CD4-positive, CD25-positive, alpha-beta regulatory T cell (primary cell): Measurements from ENCODE around the gene CDR2. TPM values are rescaled to one million over a fixed set of nuclear protein-coding genes. Genes with fewer than 3 reads are reported as not detected.

Experiments used
- ATAC-seq, 2 donors: fragments of 150-1000 bp; cut with Tn5 transposase; one replicate each; pipeline ENCODE4 v1.10.0; 2021; ENCODE audit warnings: low read depth in 2 of 2, moderate number of reproducible peaks in 2 of 2, moderate library complexity in 1 of 2
- DNase-seq, 3 donors: peaks; one replicate each; pipeline versions ENCODE4 v3.0.0 to v3.0.0-alpha.2; 2012 to 2022; ENCODE audit warnings: mixed read lengths in 1 of 3
- H3K27ac ChIP-seq: one replicate; pipeline ENCODE4 v1.7.0; 2013; ENCODE audit warnings: mild to moderate bottlenecking, low read length; ENCODE audit not compliant: insufficient read depth, poor library complexity, severe bottlenecking
- H3K27me3 ChIP-seq: one replicate; pipeline ENCODE4 v1.7.0; 2013; ENCODE audit warnings: low read length; ENCODE audit not compliant: control insufficient read depth, insufficient read depth
- H3K36me3 ChIP-seq: one replicate; pipeline ENCODE4 v1.7.0; 2013; ENCODE audit warnings: mild to moderate bottlenecking, low read length, moderate library complexity; ENCODE audit not compliant: control insufficient read depth, insufficient read depth
- H3K4me1 ChIP-seq: 2 replicates; pipeline ENCODE4 v1.7.0; 2013; ENCODE audit warnings: mild to moderate bottlenecking, low read length; ENCODE audit not compliant: insufficient read depth, control insufficient read depth, poor library complexity, severe bottlenecking
- H3K4me3 ChIP-seq: one replicate; pipeline ENCODE4 v1.7.0; 2013; ENCODE audit warnings: low read depth, mild to moderate bottlenecking, low read length, moderate library complexity
- H3K9me3 ChIP-seq, 2 experiments: 1 replicate in 1 of 2; 2 replicates in 1 of 2; pipeline ENCODE4 v1.7.0; 2013; ENCODE audit warnings: low read length in 2 of 2, mild to moderate bottlenecking in 1 of 2, moderate library complexity in 1 of 2; ENCODE audit not compliant: control insufficient read depth in 2 of 2
- H3K27ac Mint-ChIP-seq, 3 donors: one replicate each; pipeline ENCODE4 v1.8.0; 2020 to 2022; ENCODE audit warnings: mild to moderate bottlenecking in 3 of 3, mixed read lengths in 3 of 3, moderate library complexity in 2 of 3
- H3K27me3 Mint-ChIP-seq: one replicate; pipeline ENCODE4 v1.8.0; 2022; ENCODE audit warnings: mild to moderate bottlenecking, mixed read lengths
- H3K36me3 Mint-ChIP-seq: one replicate; pipeline ENCODE4 v1.8.0; 2020; ENCODE audit warnings: mixed read lengths
- H3K4me1 Mint-ChIP-seq, 4 donors: one replicate each; pipeline ENCODE4 v1.8.0; 2020 to 2022; ENCODE audit warnings: mixed read lengths in 4 of 4, mild to moderate bottlenecking in 1 of 4
- H3K4me3 Mint-ChIP-seq, 4 donors: one replicate each; pipeline ENCODE4 v1.8.0; 2020 to 2022; ENCODE audit warnings: mild to moderate bottlenecking in 4 of 4, mixed read lengths in 4 of 4, moderate library complexity in 3 of 4
- H3K9me3 Mint-ChIP-seq, 7 donors: one replicate each; pipeline ENCODE4 v1.8.0; 2020 to 2022; ENCODE audit warnings: mixed read lengths in 7 of 7, mild to moderate bottlenecking in 3 of 7, moderate library complexity in 2 of 7
- polyA plus RNA-seq, 4 donors: library from polyadenylated mRNA; unstranded; fragments of 300-500 nt; fragmentation: Illumina TruSeq; gene quantifications; one replicate each; pipeline ENCODE4 v1.2.3, GENCODE V29; 2021
- total RNA-seq: library from RNA; stranded (reverse); gene quantifications from one replicate; pipeline ENCODE4 v1.2.3, GENCODE V29; 2022

CDR2 gene
- total and polyA plus RNA-seq, 5 donors from 2014 or later: 64.7 to 90.2 (median 75.6) TPM

GRCh38 chr16:22337045-22337444 lies 37.4 kb downstream of the CDR2 start:
- Mint-ChIP-seq H3K4me3 (no peak overlapping the region), H3K27ac (no peak overlapping the region), H3K9me3 (peaks cover 2 to 30% (median 15%) of the 10 kb centered on the region in 7 donors), H3K36me3 (peaks cover 82% of the 10 kb centered on the region), H3K4me1 (peaks cover 13 to 35% (median 24%) of the 10 kb centered on the region in 4 donors), H3K27me3 (no peaks in the 10 kb centered on the region)
- no peak overlapping the region for H3K4me3 ChIP-seq
- ATAC-seq (no peak), DNase-seq (no peak)
- H3K27me3 ChIP-seq: no peaks in the 10 kb centered on the region
- peaks cover 48% of the 10 kb centered on the region for H3K36me3 ChIP-seq
- no peak overlapping the region for H3K27ac ChIP-seq
- H3K9me3 ChIP-seq: peaks cover 11 to 25% of the 10 kb centered on the region in 2 experiments
- H3K4me1 ChIP-seq: no peaks in the 10 kb centered on the region

DNA sequence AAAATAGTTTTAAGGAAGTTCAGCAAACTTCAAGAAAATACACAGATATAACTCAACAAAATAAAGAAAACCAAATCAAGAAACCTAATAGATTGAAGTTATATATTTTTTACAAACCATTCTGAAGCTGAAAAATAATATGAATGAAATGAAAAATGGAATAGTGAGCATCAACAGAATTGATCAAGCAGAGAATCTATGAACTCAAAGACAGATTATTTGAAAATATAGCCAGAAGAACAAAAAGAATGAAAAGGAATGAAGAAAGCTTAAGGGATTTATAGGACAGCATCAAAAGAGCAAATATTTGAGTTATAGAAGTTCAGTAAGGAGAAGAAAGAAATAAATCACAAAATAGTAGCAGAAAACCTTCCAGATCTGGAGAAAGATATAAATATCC lies 37.8 kb downstream of the CDR2 start:
- no peaks in the 10 kb centered on the region for H3K27me3 ChIP-seq
- Mint-ChIP-seq H3K4me1 (peaks cover 15 to 38% (median 22%) of the 10 kb centered on the region in 4 donors), H3K27ac (no peak overlapping the region), H3K4me3 (peak overlapping the region in 1 of 4 donors; percentile 45), H3K9me3 (peaks cover 2 to 30% (median 15%) of the 10 kb centered on the region in 7 donors), H3K27me3 (no peaks in the 10 kb centered on the region), H3K36me3 (peaks cover 82% of the 10 kb centered on the region)
- ATAC-seq (no peak), DNase-seq (no peak)
- H3K27ac ChIP-seq: no peak overlapping the region
- H3K4me1 ChIP-seq: no peaks in the 10 kb centered on the region
- H3K36me3 ChIP-seq: peaks cover 53% of the 10 kb centered on the region
- no peak overlapping the region for H3K4me3 ChIP-seq
- peaks cover 11 to 25% of the 10 kb centered on the region in 2 experiments for H3K9me3 ChIP-seq

DNA sequence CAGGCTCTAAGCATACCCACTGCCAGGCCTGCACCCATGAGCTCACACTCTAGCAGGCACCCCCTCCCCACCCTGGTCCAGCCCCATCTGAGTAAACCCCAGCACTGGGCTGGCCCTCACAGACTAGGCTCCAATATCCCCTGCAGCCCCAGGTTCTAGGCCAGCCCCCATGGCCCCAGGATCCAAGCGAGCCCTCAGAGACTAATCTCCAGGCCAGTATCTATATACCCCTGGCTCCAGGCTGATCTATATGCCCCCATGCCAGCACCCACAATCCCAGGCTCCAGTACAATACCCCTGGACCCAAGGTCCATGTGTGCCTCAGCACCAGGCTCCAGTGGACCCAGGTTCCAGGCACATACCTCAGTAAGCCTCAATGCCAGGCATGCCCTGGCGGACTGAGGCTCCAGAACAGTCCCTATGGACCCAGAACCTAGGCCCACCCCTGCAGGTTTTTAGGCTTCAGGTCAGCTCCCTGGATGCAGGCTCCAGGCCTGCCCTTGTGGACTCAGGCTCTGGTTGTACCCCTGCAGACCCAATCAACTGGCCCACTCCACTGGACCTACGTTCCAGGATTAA lies 38.7 kb downstream of the CDR2 start:
- Histone ChIP-seq H3K27ac (no peak overlapping the region), H3K36me3 (peaks cover 59% of the 10 kb centered on the region), H3K4me3 (no peak overlapping the region), H3K9me3 (peaks cover 11 to 21% of the 10 kb centered on the region in 2 experiments), H3K27me3 (no peaks in the 10 kb centered on the region), H3K4me1 (no peaks in the 10 kb centered on the region)
- Mint-ChIP-seq H3K27ac (no peak overlapping the region), H3K36me3 (peaks cover 79% of the 10 kb centered on the region), H3K4me1 (peaks cover 17 to 43% (median 20%) of the 10 kb centered on the region in 4 donors), H3K4me3 (no peak overlapping the region), H3K9me3 (peaks cover 2 to 30% (median 15%) of the 10 kb centered on the region in 7 donors), H3K27me3 (no peaks in the 10 kb centered on the region)
- DNase-seq: no peak
- ATAC-seq: no peak

- H3K4me3 ChIP-seq: no peak overlapping the region
- peaks cover 2 to 21% (median 10%) of the 10 kb centered on the region in 7 donors for H3K9me3 Mint-ChIP-seq
- H3K27ac Mint-ChIP-seq: peak overlapping the region in 1 of 3 donors; percentile 34
- peaks cover under 1% of the 10 kb centered on the region for H3K4me1 ChIP-seq
- no peak overlapping the region for H3K4me3 Mint-ChIP-seq
- H3K27ac ChIP-seq: no peak overlapping the region
- H3K36me3 ChIP-seq: peaks cover 75% of the 10 kb centered on the region
- no peaks in the 10 kb centered on the region for H3K27me3 Mint-ChIP-seq
- no peaks in the 10 kb centered on the region for H3K27me3 ChIP-seq
- ATAC-seq: no peak
- peaks cover 18 to 40% (median 30%) of the 10 kb centered on the region in 4 donors for H3K4me1 Mint-ChIP-seq
- H3K36me3 Mint-ChIP-seq: peaks cover 72% of the 10 kb centered on the region
- DNase-seq: no peak
- peaks cover 11 to 21% of the 10 kb centered on the region in 2 experiments for H3K9me3 ChIP-seq
These were observed 40.9 kb downstream of the CDR2 start for GRCh38 chr16:22333457-22333994.

DNA sequence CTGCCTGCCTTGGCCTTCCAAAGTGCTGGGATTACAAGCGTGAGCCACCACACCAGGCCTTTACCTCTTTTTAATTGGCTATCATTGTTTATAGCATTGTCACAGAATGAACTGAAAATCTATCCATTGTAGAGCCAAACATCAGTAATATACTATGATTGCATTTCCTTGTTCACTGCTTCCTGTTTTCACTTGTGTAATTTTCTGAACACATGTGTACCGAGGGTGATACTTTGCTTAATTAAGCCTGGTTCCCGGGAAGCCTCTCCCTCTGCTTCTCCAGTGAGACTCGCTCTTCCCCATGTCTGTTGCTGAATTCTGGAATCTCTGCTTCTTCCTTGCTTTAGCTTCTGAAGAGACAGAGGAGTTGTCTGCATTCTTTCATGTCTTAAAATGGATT lies 44.1 kb downstream of the CDR2 start:
- H3K36me3 ChIP-seq: peaks cover 85% of the 10 kb centered on the region
- Mint-ChIP-seq H3K4me1 (peaks cover 18 to 31% (median 27%) of the 10 kb centered on the region in 4 donors), H3K4me3 (no peak overlapping the region), H3K27ac (peak overlapping the region; percentile 20 to 46 (median 41)), H3K27me3 (no peaks in the 10 kb centered on the region), H3K9me3 (peaks cover 0 to 2% (median 0%) of the 10 kb centered on the region in 7 donors), H3K36me3 (peaks cover 46% of the 10 kb centered on the region)
- DNase-seq: no peak
- no peak overlapping the region for H3K4me3 ChIP-seq
- no peak for ATAC-seq
- H3K27ac ChIP-seq: no peak overlapping the region
- H3K27me3 ChIP-seq: no peaks in the 10 kb centered on the region
- H3K4me1 ChIP-seq: peaks cover 3% of the 10 kb centered on the region
- H3K9me3 ChIP-seq: no peaks in the 10 kb centered on the region

DNA sequence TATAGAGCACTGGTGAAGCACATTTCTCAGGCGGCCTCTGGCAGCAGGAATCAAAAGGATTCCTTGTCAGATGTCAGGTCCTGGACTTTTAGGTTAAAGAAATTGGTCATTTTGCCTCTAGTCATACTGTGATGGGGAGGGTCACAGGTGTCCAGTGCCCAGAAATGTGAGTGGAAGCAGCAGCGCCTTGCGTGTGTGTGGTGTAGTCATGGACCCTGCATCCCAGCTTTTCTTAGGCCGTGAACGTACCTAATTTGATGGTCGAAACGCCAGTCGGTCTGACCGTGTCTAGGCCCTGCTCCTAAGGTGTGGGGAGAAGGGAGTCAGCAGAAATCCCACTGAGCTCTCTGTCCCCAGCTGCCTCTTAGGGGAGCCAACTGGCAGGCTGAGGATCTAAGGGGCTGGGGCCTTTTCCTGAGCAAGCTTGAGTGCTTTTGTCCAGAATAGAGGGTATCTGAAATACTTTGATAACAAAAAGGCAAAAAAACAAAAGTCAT lies 45.2 kb downstream of the CDR2 start:
- Mint-ChIP-seq H3K4me3 (no peak overlapping the region), H3K9me3 (peaks cover 0 to under 1% (median 0%) of the 10 kb centered on the region in 7 donors), H3K4me1 (peaks cover 14 to 28% (median 20%) of the 10 kb centered on the region in 4 donors), H3K27me3 (no peaks in the 10 kb centered on the region), H3K36me3 (peaks cover 38% of the 10 kb centered on the region), H3K27ac (peak overlapping the region in 2 of 3 donors; percentile 41 to 71)
- no peaks in the 10 kb centered on the region for H3K27me3 ChIP-seq
- no peak for DNase-seq
- peaks cover 85% of the 10 kb centered on the region for H3K36me3 ChIP-seq
- no peak for ATAC-seq
- no peaks in the 10 kb centered on the region for H3K9me3 ChIP-seq
- H3K27ac ChIP-seq: no peak overlapping the region
- H3K4me1 ChIP-seq: peaks cover 3% of the 10 kb centered on the region
- H3K4me3 ChIP-seq: no peak overlapping the region

GRCh38 chr16:22328081-22328725 lies 46.2 kb downstream of the CDR2 start:
- H3K27me3 ChIP-seq: no peaks in the 10 kb centered on the region
- H3K27me3 Mint-ChIP-seq: no peaks in the 10 kb centered on the region
- no peak overlapping the region for H3K4me3 Mint-ChIP-seq
- H3K4me1 Mint-ChIP-seq: peaks cover 8 to 23% (median 17%) of the 10 kb centered on the region in 4 donors
- peak overlapping the region in 2 of 3 donors; percentile 25 to 54 for H3K27ac Mint-ChIP-seq
- no peak overlapping the region for H3K4me3 ChIP-seq
- peaks cover 28% of the 10 kb centered on the region for H3K36me3 Mint-ChIP-seq
- H3K9me3 ChIP-seq: no peaks in the 10 kb centered on the region
- H3K36me3 ChIP-seq: peaks cover 81% of the 10 kb centered on the region
- peaks cover 3% of the 10 kb centered on the region for H3K4me1 ChIP-seq
- no peak overlapping the region for H3K27ac ChIP-seq
- H3K9me3 Mint-ChIP-seq: no peaks in the 10 kb centered on the region
- no peak for ATAC-seq
- no peak for DNase-seq
